ENCODE measurements around the gene SPPL2B. TPM values are rescaled to one million over a fixed set of nuclear protein-coding genes. Genes with fewer than 3 reads are reported as not detected.

SPPL2B gene
- polyA plus RNA-seq, 1 of the 3 experiments (the other 2 are of a cell fraction) = 58.1 TPM

GRCh38 chr19:2315818-2316353, 12.6 kb upstream of the SPPL2B start (continued):
- TF ChIP-seq CTCF (IDR thresholded peaks at IDR 0.05) (peak; percentile 80), PBX3 (IDR thresholded peaks at IDR 0.05) (no peak), YY1 (IDR thresholded peaks at IDR 0.05; ENCODE audit: low read depth) (no peak), TAF1 (IDR thresholded peaks at IDR 0.05; ENCODE audit: borderline replicate concordance, low read depth, low read length) (no peak), USF1 (IDR thresholded peaks at IDR 0.05; ENCODE audit: borderline replicate concordance, low read depth) (no peak), TCF12 (IDR thresholded peaks at IDR 0.05) (no peak), ELF1 (IDR thresholded peaks at IDR 0.05) (no peak), JUND (IDR thresholded peaks at IDR 0.05) (no peak), MXI1 (IDR thresholded peaks at IDR 0.05; ENCODE audit: low read depth, low read length) (peak; percentile 86), GABPA (IDR thresholded peaks at IDR 0.05; ENCODE audit: low read depth) (no peak), RAD21 (IDR thresholded peaks at IDR 0.05; ENCODE audit: low read length) (peak; percentile 98)

- no peaks in the 10 kb centered on the region for H3K9me2 ChIP-seq
- TF ChIP-seq GATA2 (CRISPR knock-in tag; IDR thresholded peaks at IDR 0.05) = no peak
- TF ChIP-seq MEF2A (IDR thresholded peaks at IDR 0.05; ENCODE audit: borderline replicate concordance, low read depth) = no peak
- no peak for TF ChIP-seq GABPA (IDR thresholded peaks at IDR 0.05; ENCODE audit: low read depth)
- no peak for TF ChIP-seq CHD2 (IDR thresholded peaks at IDR 0.05; ENCODE audit: low read length, partially characterized antibody)
- no peak for TF ChIP-seq SIN3A (IDR thresholded peaks at IDR 0.05; ENCODE audit: borderline replicate concordance, low read depth, low read length)
- no peak for TF ChIP-seq USF1 (IDR thresholded peaks at IDR 0.05; ENCODE audit: borderline replicate concordance, low read depth)
- no peak for TF ChIP-seq TEAD4 (IDR thresholded peaks at IDR 0.05; ENCODE audit: borderline replicate concordance, insufficient read depth)
- CTCF ChIA-PET = interaction anchor here (0.6 to 13.0 kb wide), 9 partner anchors 14 to 375 kb away, joined by 3 to 284 read pairs (median 29); partner anchors contain the start of gene PLEKHJ1
- peaks cover 7% of the 10 kb centered on the region for H3F3A ChIP-seq (replicated peaks; ENCODE audit: insufficient read depth)
- no peaks in the 10 kb centered on the region for H3K79me2 ChIP-seq (ENCODE audit: insufficient read depth)
- no peak overlapping the region for H3K9ac ChIP-seq
- no peaks in the 10 kb centered on the region for H3K9me3 ChIP-seq
- 93% methylated on average over 10 of the region's 13 CpGs for WGBS (ENCODE audit: low lambda C conversion rate)
- H3K27ac ChIP-seq (ENCODE audit: low read depth in 2 of 2, low read length in 1 of 2) = no peak overlapping the region
- DNase-seq = no peak
- H3K27me3 ChIP-seq (ENCODE audit: insufficient read depth) = no peaks in the 10 kb centered on the region
- POLR2A ChIA-PET = no interaction called here
- no peaks in the 10 kb centered on the region for H4K20me1 ChIP-seq (ENCODE audit: insufficient read depth)
- H3K4me2 ChIP-seq = no peak overlapping the region
- peaks cover 0 to 7% of the 10 kb centered on the region in 2 experiments for H3K36me3 ChIP-seq (replicated peaks in 1 of 2; ENCODE audit: control insufficient read depth in 1 of 2, insufficient read depth in 2 of 2, low read length in 1 of 2)
- H2AFZ ChIP-seq (ENCODE audit: low read depth) = no peak overlapping the region
- H3K4me3 ChIP-seq (ENCODE audit: low read depth in 2 of 2, low read length in 1 of 2) = no peak overlapping the region
- peaks cover 0 to 2% of the 10 kb centered on the region in 2 experiments; a peak in 1 of 4 replicates for H3K4me1 ChIP-seq (ENCODE audit: control insufficient read depth in 1 of 2, insufficient read depth in 2 of 2, low read depth in 1 of 2, low read length in 1 of 2)
These were observed 11.2 kb upstream of the SPPL2B start for GRCh38 chr19:2317300-2317699.
